ENCODE measurements around the gene ZNF688.
A peak's percentile ranks its signal among the peaks of the same experiment; 100 is the strongest.
"Not testable (repeated sequence)": the region's sequence is repeated elsewhere in the genome, so short reads cannot be mapped to it uniquely, and the experiment has no call there.

ZNF688 gene

DNA sequence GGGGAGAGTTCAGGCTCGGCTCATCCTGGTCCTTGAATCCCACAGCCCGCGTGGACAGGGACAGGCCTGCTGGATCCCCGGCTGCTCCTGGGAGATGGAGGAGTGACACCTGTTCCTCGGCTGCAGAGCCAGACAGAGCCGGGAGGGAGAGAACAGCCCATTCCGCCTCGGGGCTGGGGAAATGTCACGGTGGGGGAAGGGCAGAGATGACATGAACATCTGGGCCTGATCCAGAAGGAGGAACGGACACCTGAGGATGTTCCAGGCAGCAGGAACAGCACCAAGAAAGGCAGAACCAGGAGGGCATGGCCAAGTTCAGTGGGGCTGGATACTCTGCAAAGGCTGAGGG lies 15.4 kb downstream of the ZNF688 start:
- DNase-seq, result no peak

DNA sequence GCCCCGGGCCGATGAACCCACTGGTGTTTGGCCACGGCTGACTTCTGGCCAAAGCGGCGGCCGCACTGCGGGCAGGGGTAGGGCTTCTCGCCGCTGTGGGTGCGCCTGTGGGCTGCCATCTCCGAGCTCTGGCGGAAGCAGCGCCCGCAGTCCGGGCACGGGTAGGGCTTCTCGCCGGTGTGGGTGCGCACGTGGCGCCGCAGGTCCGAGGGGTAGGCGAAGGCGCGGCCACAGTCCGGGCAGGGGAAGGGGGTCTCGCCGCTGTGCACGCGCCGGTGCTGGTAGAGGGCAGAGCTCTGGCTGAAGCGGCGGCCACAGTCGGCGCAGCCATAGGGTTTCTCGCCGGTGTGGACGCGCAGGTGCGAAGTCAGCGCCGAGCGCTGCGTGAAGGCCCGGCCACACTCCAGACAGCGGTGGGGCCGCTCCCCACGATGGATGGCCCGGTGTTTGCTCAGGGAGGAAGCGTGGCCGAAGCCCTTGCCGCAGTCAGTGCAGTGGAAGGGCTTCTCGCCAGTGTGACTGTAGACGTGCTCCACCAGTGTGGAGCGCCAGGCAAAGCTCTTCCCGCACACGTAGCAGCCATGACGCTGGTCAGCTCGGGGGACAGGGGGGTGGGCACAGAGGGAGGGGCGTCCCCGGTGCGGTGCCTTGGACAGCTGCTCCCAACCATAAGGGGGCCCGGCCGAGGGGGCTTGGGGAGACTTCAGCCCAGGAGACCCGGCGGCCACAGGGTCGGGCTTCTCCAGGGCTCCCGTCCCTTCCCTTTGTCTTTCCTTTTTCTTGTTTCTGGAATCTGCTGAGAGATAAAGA lies 16.0 kb downstream of the ZNF688 start:
- DNase-seq, result no peak

DNA sequence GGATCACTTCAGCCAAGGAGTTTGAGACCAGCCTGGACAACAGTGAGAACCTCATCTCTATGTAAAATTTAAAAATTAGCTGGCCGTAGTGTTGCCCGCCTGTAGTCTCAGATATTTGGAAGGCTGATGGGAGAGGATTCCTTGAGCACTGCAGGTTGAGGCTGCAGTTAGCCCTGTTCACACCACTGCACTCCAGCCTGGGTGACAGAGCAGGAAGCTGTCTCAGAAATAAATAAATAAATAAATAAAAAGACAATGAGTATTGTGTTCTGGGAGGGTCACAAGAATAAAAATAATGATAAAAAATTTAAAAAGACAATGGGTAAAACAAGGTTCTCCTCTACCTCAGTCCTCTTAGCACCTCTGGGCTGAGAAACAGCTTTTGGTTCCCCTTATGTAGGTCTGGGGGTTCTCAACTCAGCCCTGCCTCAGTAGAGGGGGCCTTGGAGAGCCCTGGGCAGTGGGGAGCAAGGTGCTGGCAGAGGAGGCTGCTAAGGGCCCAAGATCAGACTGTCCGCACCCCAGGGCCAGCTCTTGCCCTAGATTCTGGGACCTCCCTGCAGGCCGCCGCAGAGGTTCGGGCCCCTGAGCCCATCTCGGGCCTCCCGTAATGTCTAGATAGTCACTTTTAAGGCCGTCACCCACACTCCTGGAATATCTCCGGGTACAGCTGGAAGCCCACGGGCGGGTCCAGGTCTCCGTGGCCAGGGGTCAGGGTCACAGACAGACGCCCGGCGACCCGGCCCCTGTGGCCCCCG lies 16.8 kb downstream of the ZNF688 start:
- DNase-seq, result no peak

DNA sequence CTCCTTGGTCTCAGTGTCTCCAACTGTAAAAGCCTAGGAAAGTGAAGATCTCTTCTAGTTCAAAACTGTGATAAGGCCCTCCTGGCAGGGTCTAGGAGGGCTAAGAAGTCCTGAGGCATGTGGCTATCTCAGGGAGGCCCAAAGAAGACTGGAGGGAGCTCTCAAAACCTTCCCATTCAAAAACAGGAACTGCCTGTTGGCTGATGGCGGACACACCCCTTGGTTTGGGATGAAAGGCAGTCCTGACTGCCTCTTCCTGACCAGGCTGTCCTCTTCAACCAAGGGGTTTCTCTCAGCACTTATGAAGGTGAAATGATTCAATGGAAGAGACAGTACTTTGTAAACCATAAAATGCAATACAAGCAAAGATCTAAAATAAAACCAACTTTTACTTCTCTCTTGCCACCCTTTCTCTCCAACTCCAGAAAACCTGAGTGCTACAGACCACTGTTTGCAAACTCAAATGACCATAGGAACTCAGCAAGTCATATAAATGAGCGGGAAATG lies 18.1 kb downstream of the ZNF688 start:
- DNase-seq, result no peak

DNA sequence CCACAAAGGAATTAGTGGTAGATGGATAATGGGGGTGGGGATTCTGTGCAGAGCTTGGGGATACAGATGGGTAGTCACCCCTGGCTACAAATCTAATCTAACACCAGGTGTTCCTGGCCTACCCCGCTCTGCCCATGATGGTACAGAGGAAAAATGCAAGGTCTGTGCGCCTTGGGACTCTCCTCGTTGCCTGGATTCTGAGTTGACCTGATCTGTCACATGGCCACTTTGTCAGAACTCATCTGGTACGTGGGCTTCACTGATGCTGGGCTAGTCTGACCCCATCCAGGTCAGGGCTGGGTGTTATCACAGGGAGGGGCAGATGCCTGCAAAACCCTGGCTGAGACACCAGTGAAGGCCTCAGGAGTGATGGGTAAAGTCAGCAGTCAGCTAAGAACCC lies 18.6 kb downstream of the ZNF688 start:
- no peak for DNase-seq

DNA sequence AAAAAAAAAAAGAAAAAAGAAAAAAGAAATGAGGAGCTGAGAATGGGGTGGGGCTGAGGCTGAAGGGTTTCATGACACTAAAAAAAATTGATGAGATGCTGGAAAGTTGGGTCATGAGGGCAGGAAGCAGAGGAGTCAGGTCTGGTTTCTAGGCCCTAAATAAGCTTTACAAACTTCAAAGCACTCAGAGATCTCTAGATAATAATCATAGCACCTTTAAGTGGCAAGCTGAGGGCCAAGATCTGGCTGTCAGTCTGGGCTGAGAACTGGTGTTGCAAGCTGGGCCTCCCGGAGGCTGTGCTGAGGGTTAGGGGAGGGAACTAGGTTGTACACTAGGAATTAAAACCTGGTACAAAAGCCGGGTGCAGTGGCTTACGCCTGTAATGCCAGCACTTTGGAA lies 19.7 kb downstream of the ZNF688 start:
- DNase-seq, result peak; percentile 31

DNA sequence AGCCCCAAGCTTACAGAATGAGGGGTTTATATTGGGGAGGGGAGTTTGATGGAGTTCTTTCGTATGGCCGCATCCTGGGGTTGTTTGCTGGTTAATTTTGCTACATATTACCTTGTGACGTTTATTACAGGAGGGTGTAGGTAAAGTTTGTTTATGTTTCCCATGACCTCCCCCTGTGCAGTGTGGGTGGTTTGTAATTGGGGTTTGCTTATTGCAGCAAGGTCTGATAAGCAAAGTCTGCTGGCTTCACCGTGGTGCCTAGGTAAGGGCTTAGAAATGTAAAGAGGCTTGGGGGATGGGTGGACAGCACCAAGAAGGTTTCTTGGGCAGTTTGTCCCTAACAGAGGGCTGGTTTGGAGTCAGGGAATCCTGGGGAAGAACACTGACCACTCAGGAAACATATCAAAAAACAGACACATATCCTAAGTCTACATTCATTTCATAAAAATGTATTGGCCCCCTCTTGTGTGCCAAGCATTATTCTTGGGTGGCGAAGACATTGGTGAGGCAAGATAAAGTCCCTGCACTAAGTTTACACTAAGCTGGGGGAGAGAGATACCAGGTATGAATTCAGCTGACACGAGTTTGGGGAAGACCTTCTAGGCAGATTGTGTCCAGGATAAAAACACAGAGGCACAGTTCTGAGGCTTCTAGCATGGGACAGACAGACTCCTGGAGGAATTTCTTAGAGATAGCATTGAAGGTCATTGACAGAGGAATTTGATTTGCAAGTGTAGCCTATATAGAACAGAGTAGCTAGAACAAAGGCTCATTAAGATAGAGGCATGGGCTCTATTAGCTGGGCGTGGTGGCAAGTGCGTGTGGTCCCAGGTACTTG lies 22.9 kb downstream of the ZNF688 start:
- no peak for DNase-seq

DNA sequence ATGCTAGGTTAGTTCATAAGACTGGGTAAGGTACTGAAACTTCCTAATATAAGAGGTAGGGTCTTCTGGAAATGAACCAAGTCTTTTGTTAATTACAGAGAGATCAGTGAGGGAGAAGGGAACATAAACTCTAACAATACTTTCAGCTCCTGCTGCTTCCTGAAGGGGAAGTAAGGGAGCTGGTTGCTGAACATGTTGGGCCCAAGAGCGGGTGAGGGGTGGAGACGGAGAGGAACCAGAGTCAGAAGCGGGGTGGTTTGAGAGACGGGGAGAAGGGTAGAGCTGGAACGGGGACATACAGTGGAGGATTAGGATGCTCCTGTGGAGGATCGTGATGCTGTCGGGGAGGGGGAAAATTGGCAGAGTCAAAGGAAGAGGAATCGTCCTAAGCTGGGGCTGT lies 25.4 kb downstream of the ZNF688 start:
- DNase-seq, result no peak

DNA sequence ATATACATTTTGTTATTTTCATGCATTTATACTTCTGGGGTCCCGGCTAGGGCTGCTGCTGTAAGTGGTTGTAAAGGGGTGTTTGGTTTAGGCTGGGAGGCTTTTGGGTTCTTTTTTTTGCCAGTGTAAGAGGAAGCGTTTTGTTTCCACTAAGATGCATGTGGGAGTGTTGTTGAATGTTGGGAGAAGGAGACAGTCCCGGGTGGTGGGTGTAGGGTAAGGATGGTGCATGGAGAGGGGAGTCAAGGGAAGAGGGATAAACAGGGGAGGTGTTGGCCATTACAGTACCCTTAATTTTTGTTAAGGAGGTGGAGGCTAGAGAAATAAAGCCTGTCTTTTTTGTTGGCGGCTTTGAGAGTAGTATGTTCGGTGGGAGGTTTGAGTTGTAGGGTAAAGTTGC lies 28.4 kb downstream of the ZNF688 start:
- DNase-seq, result no peak

DNA sequence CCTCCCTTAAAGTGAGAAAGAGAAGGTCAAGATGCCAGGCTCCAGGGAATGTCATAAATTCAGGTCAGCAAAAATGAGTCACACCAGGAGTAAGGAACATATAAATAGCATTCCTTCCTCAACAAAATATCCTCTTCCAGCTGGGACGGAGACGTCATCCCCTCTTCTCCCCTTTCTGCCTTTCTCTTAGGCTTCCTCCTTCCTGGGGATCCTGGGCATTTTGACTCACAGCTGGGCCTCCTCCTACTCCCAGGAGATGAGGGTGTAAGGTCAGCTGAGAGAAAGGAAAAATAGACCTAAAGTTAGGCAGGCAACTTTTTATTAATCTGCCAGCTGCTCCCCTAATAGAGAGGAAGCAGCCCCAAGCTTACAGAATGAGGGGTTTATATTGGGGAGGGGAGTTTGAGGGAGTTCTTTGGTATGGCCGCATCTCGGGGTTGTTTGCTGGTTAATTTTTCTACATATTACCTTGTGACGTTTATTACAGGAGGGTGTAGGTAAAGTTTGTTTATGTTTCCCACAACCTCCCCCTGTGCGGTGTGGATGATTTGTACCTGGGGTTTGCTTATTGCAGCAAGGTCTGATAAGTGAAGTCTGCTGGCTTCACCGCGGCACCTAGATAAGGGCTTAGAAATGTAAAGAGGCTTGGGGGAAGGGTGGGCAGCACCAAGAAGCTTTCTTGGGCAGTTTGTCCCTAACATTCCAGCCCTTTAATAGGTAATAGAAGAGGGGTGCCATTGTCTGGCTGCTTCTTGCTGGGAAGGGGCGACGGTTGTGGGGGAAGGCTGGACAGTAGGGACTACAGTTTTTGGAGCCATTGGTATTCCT lies 29.8 kb downstream of the ZNF688 start:
- DNase-seq, result no peak

DNA sequence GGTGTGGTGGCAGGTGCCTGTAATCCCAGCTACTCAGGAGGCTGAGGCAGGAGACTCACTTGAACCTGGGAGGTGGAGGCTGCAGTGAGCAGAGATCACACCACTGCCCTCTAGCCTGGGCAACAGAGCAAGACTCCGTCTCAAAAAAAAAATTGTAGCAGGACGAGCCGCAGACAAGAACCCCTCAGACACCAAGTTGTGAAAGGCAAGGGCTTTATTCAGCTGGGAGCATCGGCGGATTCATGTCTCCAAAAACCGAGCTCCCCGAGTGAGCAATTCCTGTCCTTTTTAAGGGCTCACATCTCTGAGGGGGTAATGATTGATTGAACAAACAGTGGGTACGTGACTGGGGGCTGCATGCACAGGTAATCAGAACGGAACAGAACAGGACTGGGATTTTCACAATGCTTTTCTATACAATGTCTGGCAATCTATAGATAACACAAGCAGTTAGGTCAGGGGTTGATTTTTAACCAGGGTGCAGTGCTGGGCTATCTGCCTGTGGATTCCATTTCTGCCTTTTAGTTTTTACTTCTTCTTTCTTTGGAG lies 30.5 kb downstream of the ZNF688 start:
- DNase-seq, result not testable (repeated sequence)

DNA sequence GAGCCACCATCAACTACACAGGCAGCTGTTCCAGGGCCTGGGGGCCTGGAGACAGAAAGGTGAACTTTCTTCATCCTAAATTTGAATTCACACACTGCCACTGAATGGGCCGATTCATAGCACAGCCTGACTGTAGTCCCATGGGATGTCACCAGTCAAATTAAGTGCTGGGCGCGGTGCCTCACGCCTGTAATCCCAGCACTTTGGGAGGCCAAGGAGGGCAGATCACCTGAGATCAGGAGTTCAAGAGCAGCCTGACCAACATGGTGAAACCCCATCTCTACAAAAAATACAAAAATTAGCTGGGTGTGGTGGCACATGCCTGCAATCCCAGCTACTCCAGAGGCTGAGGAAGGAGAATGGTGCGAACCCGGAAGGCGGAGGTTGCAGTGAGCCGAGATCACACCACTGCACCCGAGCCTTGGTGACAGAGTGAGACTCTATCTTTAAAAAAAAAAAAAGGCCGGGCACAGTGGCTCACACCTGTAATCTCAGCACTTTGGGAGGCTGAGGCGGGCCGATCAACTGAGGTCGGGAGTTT lies 31.5 kb downstream of the ZNF688 start:
- DNase-seq, result not testable (repeated sequence)

DNA sequence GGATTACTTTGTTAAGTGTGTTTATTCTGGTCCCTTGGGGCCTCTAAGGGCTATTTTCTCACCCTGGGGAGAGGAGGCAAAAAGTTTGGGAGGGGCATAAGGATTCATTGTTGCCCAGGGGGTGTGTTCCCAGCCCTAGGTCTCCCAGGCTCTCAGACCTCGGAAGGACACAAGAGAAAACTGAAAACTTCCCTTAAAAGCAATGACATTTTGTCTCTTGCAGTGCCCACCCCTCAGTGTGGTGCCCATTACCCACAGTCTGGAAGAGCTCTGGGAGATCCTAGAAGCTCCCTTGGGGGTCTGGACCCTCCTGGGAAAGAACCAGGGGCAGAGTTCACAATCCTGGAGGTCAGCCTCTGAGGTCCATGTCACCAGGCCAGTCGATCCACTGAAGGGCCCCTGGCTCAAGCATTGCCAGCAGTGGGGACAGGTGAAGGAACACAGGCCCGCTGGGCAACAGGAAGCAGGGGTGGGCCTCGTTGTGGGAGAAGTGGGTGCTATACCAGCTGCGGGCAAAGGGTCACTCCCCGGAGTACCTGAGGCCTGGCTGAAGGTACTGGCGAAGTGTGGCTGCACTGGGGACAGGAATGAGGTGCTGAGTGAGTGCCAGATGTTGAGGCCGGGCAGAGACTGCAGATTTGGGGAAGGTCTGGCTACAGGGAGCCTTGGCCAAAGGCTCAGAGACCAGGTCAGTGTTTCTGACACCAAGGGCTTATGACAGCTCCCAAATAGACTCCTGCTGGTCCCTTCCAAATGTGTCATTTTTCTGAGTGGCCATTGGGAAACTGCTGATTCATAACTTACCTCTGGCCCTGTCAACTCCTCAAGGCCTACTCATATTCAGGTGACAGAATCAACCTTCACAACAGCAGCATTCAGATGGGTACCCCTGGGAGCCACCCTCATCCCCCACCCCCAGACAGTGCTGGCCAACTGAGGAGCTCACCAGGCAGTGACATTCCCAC lies 32.2 kb downstream of the ZNF688 start:
- DNase-seq, result no peak

DNA sequence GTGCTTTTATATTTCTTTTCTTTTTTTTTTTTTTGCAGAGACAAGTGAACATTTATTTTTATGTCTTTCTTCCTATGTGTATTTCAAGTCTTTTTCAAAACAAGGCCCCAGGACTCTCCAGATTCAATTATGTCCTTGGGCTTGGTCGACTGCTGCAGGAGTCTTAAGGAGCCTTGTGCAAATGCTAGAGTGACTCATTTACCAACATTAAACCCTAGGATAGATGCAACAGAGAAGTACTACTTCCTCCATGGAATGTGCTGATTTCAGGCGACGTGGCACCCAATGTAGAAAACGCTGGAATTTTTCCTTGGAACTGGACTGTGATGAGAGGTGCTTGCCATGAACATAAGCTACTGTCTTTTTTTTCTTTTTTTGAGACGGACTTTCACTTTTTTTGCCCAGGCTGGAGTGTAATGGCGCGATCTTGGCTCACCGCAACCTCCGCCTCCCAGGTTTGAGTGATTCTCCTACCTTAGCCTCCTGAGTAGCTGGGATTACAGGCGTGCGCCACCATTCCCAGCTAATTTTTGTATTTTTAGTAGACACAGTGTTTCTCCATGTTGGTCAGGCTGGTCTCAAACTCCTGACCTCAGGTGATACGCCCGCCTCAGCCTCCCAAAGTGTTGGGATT lies 35.0 kb downstream of the ZNF688 start:
- not testable (repeated sequence) for DNase-seq

DNA sequence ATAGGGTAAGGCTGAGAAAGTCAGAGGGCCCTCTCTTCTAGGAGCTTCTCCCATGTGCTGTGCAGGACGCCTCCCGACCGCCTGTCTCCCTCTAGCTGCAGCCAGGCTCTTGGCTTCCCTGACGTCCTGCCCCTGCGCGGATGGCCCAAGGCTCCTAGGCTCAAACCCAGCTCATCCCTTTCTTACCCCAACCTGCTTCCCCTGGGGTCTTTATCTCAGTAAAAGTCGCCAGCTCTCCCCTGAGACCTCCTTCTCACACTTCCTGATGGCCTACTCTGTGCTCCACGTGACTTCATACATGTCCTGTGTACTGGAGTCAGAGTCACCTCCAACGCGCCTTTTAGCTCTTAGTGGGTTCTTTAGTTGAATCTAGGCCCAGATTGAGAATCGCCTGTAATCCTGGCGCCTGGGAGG lies 35.7 kb downstream of the ZNF688 start:
- DNase-seq, result peak; percentile 15

DNA sequence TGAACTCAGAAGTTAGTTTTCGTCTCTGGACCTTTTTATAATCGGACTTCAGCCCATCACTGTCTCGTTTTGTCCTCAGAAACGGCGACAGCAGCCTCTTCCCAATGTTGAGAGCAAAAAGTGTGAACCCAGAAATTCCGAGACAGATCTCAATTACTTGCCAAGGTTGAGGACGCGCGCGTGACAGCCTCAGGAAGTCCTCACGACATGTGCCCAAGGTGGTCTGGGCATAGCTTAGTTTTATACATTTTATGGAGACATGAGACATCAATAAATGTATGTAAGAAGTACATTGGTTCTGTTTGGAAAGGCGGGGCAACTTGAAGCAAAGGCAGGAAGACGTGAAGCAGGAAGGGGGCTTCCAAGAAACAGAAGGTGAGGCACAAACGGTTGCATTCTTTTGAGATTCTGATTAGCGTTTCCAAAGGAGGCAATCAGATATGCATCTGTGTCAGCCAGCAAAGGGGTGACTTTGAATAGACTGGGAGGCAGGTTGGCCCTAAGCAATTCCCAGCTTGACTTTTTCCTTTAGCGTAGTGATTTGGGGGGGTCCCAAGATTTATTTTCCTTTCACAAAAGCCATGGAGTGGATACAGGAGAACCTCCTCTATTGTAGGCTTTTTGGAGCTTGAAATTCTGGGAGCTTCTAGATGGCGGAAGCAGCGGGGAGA lies 36.3 kb downstream of the ZNF688 start:
- peak; percentile 19 for DNase-seq

DNA sequence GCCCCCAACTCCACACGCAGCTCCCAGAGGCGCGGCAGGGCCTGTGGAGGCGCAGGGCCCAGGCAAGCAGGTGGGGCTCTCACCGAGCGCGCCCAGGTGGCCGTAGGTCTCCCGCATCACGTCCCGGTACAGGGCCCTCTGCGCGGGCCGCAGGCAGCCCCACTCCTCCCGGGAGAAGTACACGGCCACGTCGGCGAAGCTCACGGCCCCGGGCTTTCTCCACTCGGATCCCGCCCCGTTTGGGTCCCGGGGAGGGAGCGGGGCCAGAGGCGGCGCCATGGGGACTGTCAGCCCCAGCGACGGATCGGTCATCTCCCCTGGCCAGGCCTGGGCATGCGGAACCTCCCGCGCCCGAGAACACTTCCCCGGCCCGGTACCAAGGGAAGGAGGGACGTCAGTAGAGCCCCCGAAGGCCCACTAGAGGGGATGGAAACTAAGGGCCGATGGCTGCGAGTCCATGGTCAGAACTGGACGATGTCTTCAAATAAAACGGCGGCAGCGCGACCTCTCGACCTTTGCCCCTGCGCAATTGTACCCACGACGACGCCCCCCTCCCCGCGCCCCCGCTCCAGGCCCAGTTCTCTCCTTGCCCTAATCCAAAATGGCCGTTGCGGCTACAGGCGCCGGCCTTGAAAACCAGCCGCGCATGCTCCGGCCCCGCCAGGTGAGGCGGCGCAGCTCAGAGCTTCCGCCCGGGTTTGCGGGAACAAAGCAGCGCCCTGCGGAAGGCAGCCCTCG lies 37.0 kb downstream of the ZNF688 start, which contains the start of gene ZNF747:
TSS of gene ZNF747 (minus strand) at position 491 of the 738 bp plus-strand sequence. CDS start at position 312, 179 bp downstream.
- DNase-seq, result peak; percentile 85

DNA sequence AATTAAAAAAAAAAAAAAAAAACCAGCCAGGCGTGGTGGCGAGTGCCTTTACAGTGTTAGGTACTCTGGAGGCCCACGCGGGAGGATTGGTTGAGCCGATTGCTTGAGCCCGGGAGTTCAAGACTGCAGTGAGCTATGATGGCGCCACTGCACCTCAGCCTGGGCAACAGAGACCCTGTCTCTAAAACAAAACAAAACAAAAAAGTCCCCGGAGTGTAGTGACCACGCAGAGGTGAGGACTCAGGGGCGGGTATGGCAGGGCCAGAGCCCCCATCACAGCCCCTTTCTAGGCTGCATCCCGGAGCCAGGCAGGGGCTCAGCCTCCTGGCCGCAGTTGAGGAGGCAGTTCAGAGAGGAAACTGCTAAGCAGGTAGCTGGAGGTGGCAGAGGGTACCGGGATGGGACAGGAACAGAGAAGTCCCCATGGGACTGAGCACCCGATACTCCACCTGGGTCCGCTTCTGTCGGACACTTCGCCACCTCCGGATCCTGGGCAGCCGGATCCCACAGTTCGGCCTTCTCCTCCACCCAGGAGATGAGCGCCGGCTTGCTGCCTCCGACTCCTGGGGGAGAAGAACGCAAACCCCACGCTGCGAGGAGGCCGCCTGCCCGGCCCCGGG lies 37.7 kb downstream of the ZNF688 start:
- DNase-seq, result no peak

Data from effector CD8-positive, alpha-beta T cell (primary cell).